ENCODE data around the gene C2CD2L. TPM values are rescaled to one million over a fixed set of nuclear protein-coding genes. Genes with fewer than 3 reads are reported as not detected.

C2CD2L gene
- total and polyA plus RNA-seq, 10 of the 15 experiments (the other 5 are each of a cell fraction or from before 2014, with no cell fraction given) = 0.21 to 9.6 (median 5.1) TPM

DNA sequence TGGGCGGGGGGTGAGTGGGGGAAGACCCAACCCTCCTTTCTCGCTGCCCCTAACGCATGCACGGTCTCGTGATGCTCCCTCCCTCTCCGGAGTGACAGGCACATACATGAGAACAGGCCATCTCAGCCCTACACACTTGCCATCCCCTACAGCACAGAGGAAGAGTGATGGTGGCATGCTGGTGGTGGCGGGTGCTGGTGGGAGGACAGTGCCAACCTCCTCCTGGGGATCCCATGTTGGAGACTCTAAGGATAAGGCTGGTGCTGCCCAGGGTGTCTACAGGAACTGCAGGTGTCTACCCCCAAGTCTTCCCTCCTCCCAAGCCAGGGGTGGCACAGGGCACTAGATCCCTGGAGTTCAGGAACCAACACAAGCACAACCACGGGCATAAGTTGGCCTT lies 54.7 kb downstream of the C2CD2L start:
- intact Hi-C loops (cut with micrococcal nuclease; ENCODE audit: unreplicated experiment) (no loop called here), in situ Hi-C loops (cut with MboI) (no loop called here)
- TF ChIP-seq SP1 (IDR thresholded peaks at IDR 0.05; ENCODE audit: low read depth, low read length) = no peak
- TF ChIP-seq NFYB (IDR thresholded peaks at IDR 0.05; ENCODE audit: insufficient read depth, low read depth, low read length) = no peak
- TF ChIP-seq YBX1 (IDR thresholded peaks at IDR 0.05) = no peak
- TF ChIP-seq ETV6 (conservative IDR thresholded peaks at IDR 0.05 in 1 of 2, IDR thresholded peaks at IDR 0.05 in 1 of 2; ENCODE audit: borderline replicate concordance in 1 of 2, low read depth in 1 of 2) = no peak
- Histone ChIP-seq H3K27me3 (replicated peaks in 1 of 2; ENCODE audit: control insufficient read depth in 2 of 2, insufficient read depth in 2 of 2, low read length in 1 of 2) (no peaks in the 10 kb centered on the region; a peak in 1 of 4 replicates), H3K9ac (ENCODE audit: control insufficient read depth, insufficient read depth, low read length) (no peak overlapping the region), H3K4me3 (no peak overlapping the region), H3K4me2 (ENCODE audit: control insufficient read depth, insufficient read depth) (no peak overlapping the region), H4K20me1 (ENCODE audit: control insufficient read depth, insufficient read depth) (no peaks in the 10 kb centered on the region), H2AFZ (ENCODE audit: control insufficient read depth, low read depth, low read length) (no peak overlapping the region), H3K4me1 (ENCODE audit: control insufficient read depth, insufficient read depth, low read length) (no peaks in the 10 kb centered on the region), H3K27ac (ENCODE audit: control insufficient read depth, insufficient read depth) (no peak overlapping the region), H3K9me3 (replicated peaks; ENCODE audit: control insufficient read depth, insufficient read depth, low read length) (no peaks in the 10 kb centered on the region), H3K36me3 (ENCODE audit: control insufficient read depth in 2 of 2, insufficient read depth in 2 of 2, low read length in 1 of 2) (no peaks in the 10 kb centered on the region), H3K79me2 (ENCODE audit: control insufficient read depth, insufficient read depth, low read length) (no peaks in the 10 kb centered on the region)
- ChIA-PET RAD21 (ENCODE audit: unreplicated experiment) (no interaction called here), SMC1A (ENCODE audit: uncharacterized antibody, unreplicated experiment) (no interaction called here), CTCF (no interaction called here), POLR2A (no interaction called here)
- FAIRE-seq (no peak), DNase-seq (ENCODE audit: low read depth, low spot score) (no peak), ATAC-seq (no peak)
- 36% methylated on average over 8 of the region's 8 CpGs for WGBS (ENCODE audit: insufficient coverage, insufficient replicate concordance, low lambda C conversion rate, missing lambda C conversion rate)
- no TSS peak for BruUV-seq (replicated peaks)

DNA sequence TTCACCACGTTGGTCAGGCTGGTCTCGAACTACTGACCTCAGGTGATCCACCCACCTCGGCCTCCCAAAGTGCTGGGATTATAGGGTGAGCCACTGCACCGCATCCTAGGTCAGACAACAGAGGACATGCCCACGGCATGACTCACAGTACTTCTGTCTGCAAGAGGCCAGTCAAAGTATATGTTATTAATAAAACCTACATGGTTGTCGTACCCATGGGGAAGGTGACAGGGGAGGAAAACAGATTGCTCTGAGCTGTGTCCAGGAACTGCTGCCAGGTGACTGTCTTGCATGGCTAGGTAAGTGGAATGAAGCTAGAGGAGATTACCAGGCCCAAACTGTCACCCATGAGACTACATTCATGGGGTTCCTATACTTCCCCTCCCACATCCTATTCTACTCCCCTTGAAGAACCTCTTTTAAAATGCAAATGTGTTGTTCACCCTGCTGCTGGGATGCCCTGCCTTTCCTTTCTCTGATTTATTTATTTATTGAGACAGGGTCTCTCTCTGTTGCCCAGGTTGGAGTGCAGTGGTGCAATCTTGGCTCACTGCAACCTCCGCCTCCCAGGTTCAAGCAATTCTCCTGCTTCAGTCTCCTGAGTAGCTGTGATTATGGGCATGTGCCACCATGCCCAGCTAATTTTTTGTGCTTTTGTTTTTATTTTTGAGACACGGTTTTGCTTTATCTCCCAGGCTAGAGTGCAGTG lies 59.4 kb downstream of the C2CD2L start:
- ChIA-PET SMC1A (ENCODE audit: uncharacterized antibody, unreplicated experiment) (interaction anchor here (0.6 to 1.5 kb wide), 3 partner anchors 13 to 158 kb away, joined by 3 to 5 read pairs (median 3); no protein-coding TSS in a partner anchor), POLR2A (no interaction called here), CTCF (interaction anchor here (0.7 to 1.9 kb wide), 9 partner anchors 10 to 475 kb away, joined by 3 to 9 read pairs (median 3); no protein-coding TSS in a partner anchor), RAD21 (ENCODE audit: unreplicated experiment) (interaction anchor here (1.0 kb wide), 1 partner anchor 105 kb away, joined by 3 read pairs; no protein-coding TSS in a partner anchor)
- Histone ChIP-seq H3K27me3 (replicated peaks in 1 of 2; ENCODE audit: control insufficient read depth in 2 of 2, insufficient read depth in 2 of 2, low read length in 1 of 2) (no peaks in the 10 kb centered on the region), H2AFZ (ENCODE audit: control insufficient read depth, low read depth, low read length) (no peak overlapping the region), H3K4me1 (ENCODE audit: control insufficient read depth, insufficient read depth, low read length) (peaks cover 4% of the 10 kb centered on the region; the same call in 1 of the 2 replicates), H3K79me2 (ENCODE audit: control insufficient read depth, insufficient read depth, low read length) (peaks cover 2% of the 10 kb centered on the region; the same call in 1 of the 2 replicates), H3K4me3 (no peak overlapping the region), H4K20me1 (ENCODE audit: control insufficient read depth, insufficient read depth) (no peaks in the 10 kb centered on the region), H3K9me3 (replicated peaks; ENCODE audit: control insufficient read depth, insufficient read depth, low read length) (no peaks in the 10 kb centered on the region), H3K9ac (ENCODE audit: control insufficient read depth, insufficient read depth, low read length) (no peak overlapping the region), H3K4me2 (ENCODE audit: control insufficient read depth, insufficient read depth) (no peak overlapping the region), H3K27ac (ENCODE audit: control insufficient read depth, insufficient read depth) (no peak overlapping the region), H3K36me3 (ENCODE audit: control insufficient read depth in 2 of 2, insufficient read depth in 2 of 2, low read length in 1 of 2) (no peaks in the 10 kb centered on the region)
- ATAC-seq (no peak), DNase-seq (ENCODE audit: low read depth, low spot score) (no peak), FAIRE-seq (no peak)
- in situ Hi-C loops (cut with MboI) = no loop called here
- WGBS (ENCODE audit: insufficient coverage, insufficient replicate concordance, low lambda C conversion rate, missing lambda C conversion rate) = 36% methylated on average over 8 of the region's 8 CpGs
- intact Hi-C loops (cut with micrococcal nuclease; ENCODE audit: unreplicated experiment) = loop anchor here (5.0 kb wide), 1 partner anchor 156 kb away; no protein-coding TSS in a partner anchor
- BruUV-seq (replicated peaks) = no TSS peak
- TF ChIP-seq, protein P1, sequence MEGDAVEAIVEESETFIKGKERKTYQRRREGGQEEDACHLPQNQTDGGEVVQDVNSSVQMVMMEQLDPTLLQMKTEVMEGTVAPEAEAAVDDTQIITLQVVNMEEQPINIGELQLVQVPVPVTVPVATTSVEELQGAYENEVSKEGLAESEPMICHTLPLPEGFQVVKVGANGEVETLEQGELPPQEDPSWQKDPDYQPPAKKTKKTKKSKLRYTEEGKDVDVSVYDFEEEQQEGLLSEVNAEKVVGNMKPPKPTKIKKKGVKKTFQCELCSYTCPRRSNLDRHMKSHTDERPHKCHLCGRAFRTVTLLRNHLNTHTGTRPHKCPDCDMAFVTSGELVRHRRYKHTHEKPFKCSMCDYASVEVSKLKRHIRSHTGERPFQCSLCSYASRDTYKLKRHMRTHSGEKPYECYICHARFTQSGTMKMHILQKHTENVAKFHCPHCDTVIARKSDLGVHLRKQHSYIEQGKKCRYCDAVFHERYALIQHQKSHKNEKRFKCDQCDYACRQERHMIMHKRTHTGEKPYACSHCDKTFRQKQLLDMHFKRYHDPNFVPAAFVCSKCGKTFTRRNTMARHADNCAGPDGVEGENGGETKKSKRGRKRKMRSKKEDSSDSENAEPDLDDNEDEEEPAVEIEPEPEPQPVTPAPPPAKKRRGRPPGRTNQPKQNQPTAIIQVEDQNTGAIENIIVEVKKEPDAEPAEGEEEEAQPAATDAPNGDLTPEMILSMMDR (IDR thresholded peaks at IDR 0.05 in 2 of 3, conservative IDR thresholded peaks at IDR 0.05 in 1 of 3; ENCODE audit: control insufficient read depth in 2 of 3, extremely low read depth in 1 of 3, insufficient read depth in 1 of 3, low read depth in 3 of 3, low read length in 3 of 3) = no peak
- TF ChIP-seq SRF (IDR thresholded peaks at IDR 0.05; ENCODE audit: low read depth in 2 of 2, low read length in 2 of 2) (no peak), SMC3 (IDR thresholded peaks at IDR 0.05; ENCODE audit: borderline replicate concordance, low read length) (no peak), ZNF217 (IDR thresholded peaks at IDR 0.05) (no peak), IKZF1 (conservative IDR thresholded peaks at IDR 0.05) (no peak), SPI1 (IDR thresholded peaks at IDR 0.05; ENCODE audit: borderline replicate concordance, insufficient read depth, low read depth, low read length) (no peak), GATAD2B (conservative IDR thresholded peaks at IDR 0.05; ENCODE audit: low read depth) (no peak)
- TF ChIP-seq, protein P2, sequence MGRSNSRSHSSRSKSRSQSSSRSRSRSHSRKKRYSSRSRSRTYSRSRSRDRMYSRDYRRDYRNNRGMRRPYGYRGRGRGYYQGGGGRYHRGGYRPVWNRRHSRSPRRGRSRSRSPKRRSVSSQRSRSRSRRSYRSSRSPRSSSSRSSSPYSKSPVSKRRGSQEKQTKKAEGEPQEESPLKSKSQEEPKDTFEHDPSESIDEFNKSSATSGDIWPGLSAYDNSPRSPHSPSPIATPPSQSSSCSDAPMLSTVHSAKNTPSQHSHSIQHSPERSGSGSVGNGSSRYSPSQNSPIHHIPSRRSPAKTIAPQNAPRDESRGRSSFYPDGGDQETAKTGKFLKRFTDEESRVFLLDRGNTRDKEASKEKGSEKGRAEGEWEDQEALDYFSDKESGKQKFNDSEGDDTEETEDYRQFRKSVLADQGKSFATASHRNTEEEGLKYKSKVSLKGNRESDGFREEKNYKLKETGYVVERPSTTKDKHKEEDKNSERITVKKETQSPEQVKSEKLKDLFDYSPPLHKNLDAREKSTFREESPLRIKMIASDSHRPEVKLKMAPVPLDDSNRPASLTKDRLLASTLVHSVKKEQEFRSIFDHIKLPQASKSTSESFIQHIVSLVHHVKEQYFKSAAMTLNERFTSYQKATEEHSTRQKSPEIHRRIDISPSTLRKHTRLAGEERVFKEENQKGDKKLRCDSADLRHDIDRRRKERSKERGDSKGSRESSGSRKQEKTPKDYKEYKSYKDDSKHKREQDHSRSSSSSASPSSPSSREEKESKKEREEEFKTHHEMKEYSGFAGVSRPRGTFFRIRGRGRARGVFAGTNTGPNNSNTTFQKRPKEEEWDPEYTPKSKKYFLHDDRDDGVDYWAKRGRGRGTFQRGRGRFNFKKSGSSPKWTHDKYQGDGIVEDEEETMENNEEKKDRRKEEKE (IDR thresholded peaks at IDR 0.05) = no peak
